Panc1 (cell line): ENCODE data around the gene NME5. TPM values are rescaled to one million over a fixed set of nuclear protein-coding genes. Genes with fewer than 3 reads are reported as not detected.
A peak's percentile ranks its signal among the peaks of the same experiment; 100 is the strongest.

Experiments
- ATAC-seq: fragments of 200-7000 bp; cut with Tn5 transposase; 2 replicates; pipeline ENCODE4 v1.9.1; 2020; ENCODE audit warnings: mild to moderate bottlenecking, moderate library complexity
- BruUV-seq: library from RNA; stranded (reverse); fragments of 400-500 nt; replicated peaks from 2 replicates; lab custom pipeline; 2021; lab: Mats Ljungman, UMichigan
- CTCF ChIA-PET: fragments of 300-600 bp; sonication (Branson Sonifier 250); formaldehyde crosslinking; loops from one replicate; lab custom pipeline; 2022; ENCODE audit warnings: antibody characterized with exemption; lab: Charles Lee
- POLR2A ChIA-PET: fragments of 300-600 bp; sonication (Branson Sonifier 250); formaldehyde crosslinking; loops from one replicate; lab custom pipeline; 2022; ENCODE audit warnings: antibody characterized with exemption; lab: Charles Lee
- DNase-seq: peaks from one replicate; pipeline ENCODE4 v3.0.0-alpha.2; 2010; ENCODE audit warnings: low read depth, low spot score
- H3K27ac ChIP-seq: 2 replicates; pipeline ENCODE4 v1.5.1; 2011; ENCODE audit warnings: mild to moderate bottlenecking, low read length, inconsistent platforms
- H3K27me3 ChIP-seq: fragments of 200-500 bp; sonication (Bioruptor generic); 2 replicates; pipeline ENCODE4 v1.6.0; 2014; ENCODE audit warnings: low read length, inconsistent platforms; ENCODE audit not compliant: control insufficient read depth, insufficient read depth
- H3K36me3 ChIP-seq: fragments of 200-500 bp; sonication (Bioruptor generic); 2 replicates; pipeline ENCODE4 v1.5.1; 2014; ENCODE audit warnings: inconsistent platforms, mild to moderate bottlenecking, low read length, moderate library complexity; ENCODE audit not compliant: control insufficient read depth, insufficient read depth
- H3K4me1 ChIP-seq: 2 replicates; pipeline ENCODE4 v1.5.1; 2011; ENCODE audit warnings: inconsistent platforms, mild to moderate bottlenecking, low read length, moderate library complexity; ENCODE audit not compliant: control insufficient read depth, insufficient read depth
- H3K4me3 ChIP-seq, 2 experiments: 2 replicates each; pipeline ENCODE4 v1.5.1; 2011 to 2012; ENCODE audit warnings: low read depth in 2 of 2, low read length in 2 of 2, mild to moderate bottlenecking in 2 of 2, inconsistent platforms in 1 of 2, moderate library complexity in 1 of 2
- H3K9me3 ChIP-seq: fragments of 200-500 bp; sonication (Bioruptor generic); 2 replicates; pipeline ENCODE4 v1.5.1; 2014; ENCODE audit warnings: low read depth, mild to moderate bottlenecking, inconsistent platforms, low read length, moderate library complexity; ENCODE audit not compliant: control insufficient read depth, insufficient read depth
- POLR2AphosphoS5 ChIP-seq: IDR thresholded peaks from 2 replicates; pipeline ENCODE4 v1.6.1; 2012; ENCODE audit warnings: mild to moderate bottlenecking, low read depth, low read length, moderate library complexity
- SIN3A ChIP-seq: IDR thresholded peaks from 2 replicates; pipeline ENCODE4 v1.6.1; 2012; ENCODE audit warnings: low read depth, mild to moderate bottlenecking, low read length, moderate library complexity, borderline replicate concordance; ENCODE audit not compliant: insufficient read depth
- TCF7L2 ChIP-seq: IDR thresholded peaks from 2 replicates; pipeline ENCODE4 v1.6.1; 2011; ENCODE audit warnings: mild to moderate bottlenecking, low read depth, low read length, inconsistent platforms
- in situ Hi-C: cut with HindIII; loops from 2 replicates; pipeline ENCODE4 v1.10.0; 2016; ENCODE audit warnings: low sequenced_read_pairs, low pct_unique_long_range_greater_than_20kb
- intact Hi-C: fragments of 100-400 bp; cut with micrococcal nuclease; formaldehyde crosslinking; loops from one replicate; pipeline ENCODE4 v1.10.0; 2022; ENCODE audit not compliant: unreplicated experiment
- total RNA-seq: library from RNA; stranded (reverse); gene quantifications from one replicate; pipeline ENCODE4 v1.2.1, GENCODE V29; 2021; ENCODE audit not compliant: unreplicated experiment
- TF ChIP-seq, protein P1 (sequence below): fragments of 450-650 bp; IDR thresholded peaks from 2 replicates; pipeline ENCODE4 v1.5.1; 2017; ENCODE audit warnings: mild to moderate bottlenecking
- TF ChIP-seq, protein P2 (sequence below), 2 experiments: IDR thresholded peaks; 2 replicates each; pipeline ENCODE4 v1.6.1; 2011 to 2012; ENCODE audit warnings: low read depth in 2 of 2, control low read depth in 1 of 2, low read length in 1 of 2, mild to moderate bottlenecking in 1 of 2, moderate library complexity in 1 of 2; ENCODE audit not compliant: insufficient read depth in 1 of 2

NME5 gene
- total RNA-seq, 1 experiment from 2014 or later, result 1.7 TPM

DNA sequence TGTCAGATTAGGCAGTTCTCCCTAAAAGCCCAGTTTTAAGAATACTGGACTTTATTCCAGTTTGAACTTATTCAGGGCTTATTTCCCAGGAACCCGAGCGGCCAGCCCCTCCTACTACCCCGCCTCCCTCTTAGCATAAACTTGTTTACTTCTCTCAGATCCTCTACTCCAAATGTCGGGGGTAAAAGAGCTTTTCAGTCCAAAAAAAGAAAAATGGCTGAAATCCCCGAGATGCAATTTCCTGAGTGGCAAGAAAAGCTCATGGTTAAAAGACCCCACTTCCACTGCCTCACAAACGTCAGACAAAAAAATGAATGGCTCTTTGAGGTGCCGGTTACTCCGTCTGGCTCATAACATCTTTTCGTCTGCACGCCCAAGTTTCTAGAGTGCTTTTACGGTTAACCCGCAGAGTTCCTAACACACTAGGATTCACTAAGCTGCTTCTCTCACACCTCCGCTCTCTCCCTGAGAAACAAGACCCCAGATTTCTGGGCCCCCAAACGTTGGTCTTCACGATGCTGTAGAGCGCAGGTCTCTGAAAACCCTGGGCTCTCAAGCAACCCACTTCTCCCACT, 38.8 kb upstream of the NME5 start:
- in situ Hi-C loops, result no loop called here

DNA sequence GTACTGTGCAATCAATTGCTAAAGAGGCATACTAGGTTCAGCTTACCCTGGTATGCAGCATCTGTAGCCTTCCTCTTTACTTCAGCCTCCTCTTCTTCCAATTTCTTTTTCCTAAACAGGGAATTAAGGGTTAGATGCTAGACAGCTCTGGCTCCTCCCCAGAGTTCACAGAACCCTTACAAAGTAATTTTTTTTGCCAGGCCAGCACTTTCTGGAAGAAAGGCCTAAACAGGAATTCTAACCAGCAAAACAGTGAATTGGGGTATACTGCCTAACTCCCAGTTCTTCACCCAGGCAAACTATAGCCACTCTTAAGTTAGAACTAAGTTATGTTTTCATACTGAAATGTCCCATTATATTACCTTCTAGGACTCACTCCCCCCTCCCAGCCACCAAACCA, 31.1 kb upstream of the NME5 start:
- TF ChIP-seq TCF7L2, result no peak
- TF ChIP-seq, protein P1, sequence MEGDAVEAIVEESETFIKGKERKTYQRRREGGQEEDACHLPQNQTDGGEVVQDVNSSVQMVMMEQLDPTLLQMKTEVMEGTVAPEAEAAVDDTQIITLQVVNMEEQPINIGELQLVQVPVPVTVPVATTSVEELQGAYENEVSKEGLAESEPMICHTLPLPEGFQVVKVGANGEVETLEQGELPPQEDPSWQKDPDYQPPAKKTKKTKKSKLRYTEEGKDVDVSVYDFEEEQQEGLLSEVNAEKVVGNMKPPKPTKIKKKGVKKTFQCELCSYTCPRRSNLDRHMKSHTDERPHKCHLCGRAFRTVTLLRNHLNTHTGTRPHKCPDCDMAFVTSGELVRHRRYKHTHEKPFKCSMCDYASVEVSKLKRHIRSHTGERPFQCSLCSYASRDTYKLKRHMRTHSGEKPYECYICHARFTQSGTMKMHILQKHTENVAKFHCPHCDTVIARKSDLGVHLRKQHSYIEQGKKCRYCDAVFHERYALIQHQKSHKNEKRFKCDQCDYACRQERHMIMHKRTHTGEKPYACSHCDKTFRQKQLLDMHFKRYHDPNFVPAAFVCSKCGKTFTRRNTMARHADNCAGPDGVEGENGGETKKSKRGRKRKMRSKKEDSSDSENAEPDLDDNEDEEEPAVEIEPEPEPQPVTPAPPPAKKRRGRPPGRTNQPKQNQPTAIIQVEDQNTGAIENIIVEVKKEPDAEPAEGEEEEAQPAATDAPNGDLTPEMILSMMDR, result no peak
- TF ChIP-seq SIN3A, result no peak
- TF ChIP-seq, protein P2, sequence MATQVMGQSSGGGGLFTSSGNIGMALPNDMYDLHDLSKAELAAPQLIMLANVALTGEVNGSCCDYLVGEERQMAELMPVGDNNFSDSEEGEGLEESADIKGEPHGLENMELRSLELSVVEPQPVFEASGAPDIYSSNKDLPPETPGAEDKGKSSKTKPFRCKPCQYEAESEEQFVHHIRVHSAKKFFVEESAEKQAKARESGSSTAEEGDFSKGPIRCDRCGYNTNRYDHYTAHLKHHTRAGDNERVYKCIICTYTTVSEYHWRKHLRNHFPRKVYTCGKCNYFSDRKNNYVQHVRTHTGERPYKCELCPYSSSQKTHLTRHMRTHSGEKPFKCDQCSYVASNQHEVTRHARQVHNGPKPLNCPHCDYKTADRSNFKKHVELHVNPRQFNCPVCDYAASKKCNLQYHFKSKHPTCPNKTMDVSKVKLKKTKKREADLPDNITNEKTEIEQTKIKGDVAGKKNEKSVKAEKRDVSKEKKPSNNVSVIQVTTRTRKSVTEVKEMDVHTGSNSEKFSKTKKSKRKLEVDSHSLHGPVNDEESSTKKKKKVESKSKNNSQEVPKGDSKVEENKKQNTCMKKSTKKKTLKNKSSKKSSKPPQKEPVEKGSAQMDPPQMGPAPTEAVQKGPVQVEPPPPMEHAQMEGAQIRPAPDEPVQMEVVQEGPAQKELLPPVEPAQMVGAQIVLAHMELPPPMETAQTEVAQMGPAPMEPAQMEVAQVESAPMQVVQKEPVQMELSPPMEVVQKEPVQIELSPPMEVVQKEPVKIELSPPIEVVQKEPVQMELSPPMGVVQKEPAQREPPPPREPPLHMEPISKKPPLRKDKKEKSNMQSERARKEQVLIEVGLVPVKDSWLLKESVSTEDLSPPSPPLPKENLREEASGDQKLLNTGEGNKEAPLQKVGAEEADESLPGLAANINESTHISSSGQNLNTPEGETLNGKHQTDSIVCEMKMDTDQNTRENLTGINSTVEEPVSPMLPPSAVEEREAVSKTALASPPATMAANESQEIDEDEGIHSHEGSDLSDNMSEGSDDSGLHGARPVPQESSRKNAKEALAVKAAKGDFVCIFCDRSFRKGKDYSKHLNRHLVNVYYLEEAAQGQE (IDR thresholded peaks at IDR 0.05; ENCODE audit: insufficient read depth in 1 of 2, low read depth in 2 of 2, low read length in 1 of 2), result no peak
- TF ChIP-seq POLR2AphosphoS5, result no peak
- no peaks in the 10 kb centered on the region for H3K9me3 ChIP-seq
- H3K27me3 ChIP-seq, result no peaks in the 10 kb centered on the region
- CTCF ChIA-PET, result no interaction called here
- no TSS peak for BruUV-seq
- H3K4me1 ChIP-seq, result no peaks in the 10 kb centered on the region
- in situ Hi-C loops, result no loop called here
- DNase-seq (no peak), ATAC-seq (no peak)
- H3K27ac ChIP-seq, result no peak overlapping the region
- H3K4me3 ChIP-seq, result no peak overlapping the region
- H3K36me3 ChIP-seq, result peaks cover 59% of the 10 kb centered on the region
- POLR2A ChIA-PET, result interaction anchor here (0.6 kb wide), 1 partner anchor 235 kb away, joined by 3 read pairs; no protein-coding TSS in a partner anchor
- intact Hi-C loops, result no loop called here

More for the DNA sequence above, 38.8 kb upstream of the NME5 start:
- TF ChIP-seq SIN3A (no peak), TCF7L2 (peak; percentile 59; the same call in 1 of the 2 replicates)
- Histone ChIP-seq H3K27ac (peak overlapping the region; percentile 100), H3K9me3 (no peaks in the 10 kb centered on the region), H3K4me1 (peaks cover 22% of the 10 kb centered on the region), H3K36me3 (peaks cover 21% of the 10 kb centered on the region), H3K4me3 (peak overlapping the region; percentile 93 to 97), H3K27me3 (no peaks in the 10 kb centered on the region)
- TSS peak; percentile 83 for BruUV-seq
- POLR2A ChIA-PET, result interaction anchor here (0.7 kb wide), 3 partner anchors 11 to 87 kb away, joined by 3 to 7 read pairs (median 5); no protein-coding TSS in a partner anchor
- DNase-seq (no peak), ATAC-seq (peak; percentile 50; the same call in 1 of the 2 replicates)
- CTCF ChIA-PET, result interaction anchor here (0.5 to 0.7 kb wide), 2 partner anchors 38 to 144 kb away, joined by 3 to 8 read pairs; no protein-coding TSS in a partner anchor
- intact Hi-C loops, result no loop called here

DNA sequence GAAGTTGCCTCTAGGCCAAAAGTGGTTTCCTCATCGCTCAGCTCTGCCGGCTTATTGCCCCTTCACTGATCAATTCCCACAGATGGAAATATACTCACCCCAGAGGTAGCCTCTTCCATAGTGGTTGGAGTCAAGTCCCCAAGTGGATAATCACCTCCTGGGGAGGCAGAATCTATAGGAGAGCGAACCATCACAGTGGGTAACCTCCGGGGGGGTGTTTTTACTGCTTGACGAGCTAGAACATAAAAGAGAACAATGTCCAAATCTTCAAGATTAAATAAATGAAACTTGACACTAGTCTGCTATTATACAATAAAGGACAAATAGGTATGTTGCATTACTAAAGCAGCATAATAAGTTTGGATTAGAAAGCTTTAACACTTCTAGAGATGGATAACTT, 29.9 kb upstream of the NME5 start:
- Histone ChIP-seq H3K27me3 (no peaks in the 10 kb centered on the region), H3K27ac (no peak overlapping the region), H3K9me3 (no peaks in the 10 kb centered on the region), H3K4me3 (no peak overlapping the region), H3K36me3 (peaks cover 64% of the 10 kb centered on the region), H3K4me1 (no peaks in the 10 kb centered on the region)
- no TSS peak for BruUV-seq
- in situ Hi-C loops (no loop called here), intact Hi-C loops (no loop called here)
- ChIA-PET CTCF (no interaction called here), POLR2A (no interaction called here)
- no peak for TF ChIP-seq TCF7L2
- TF ChIP-seq, protein P1, result no peak
- no peak for TF ChIP-seq POLR2AphosphoS5
- TF ChIP-seq, protein P2 (IDR thresholded peaks at IDR 0.05; ENCODE audit: insufficient read depth in 1 of 2, low read depth in 2 of 2, low read length in 1 of 2), result no peak
- TF ChIP-seq SIN3A, result no peak
- no peak for ATAC-seq
- DNase-seq, result no peak
